SK-N-MC (cell line): ENCODE measurements around the gene MAP1A.

Experiments used
- EZH2 ChIP-seq: fragments of 200-600 bp; sonication (generic); IDR thresholded peaks from one replicate; pipeline ENCODE4 v1.6.1; 2017; ENCODE audit warnings: antibody characterized with exemption
- POLR2AphosphoS5 ChIP-seq: IDR thresholded peaks from 2 replicates; pipeline ENCODE4 v1.6.1; 2012; ENCODE audit warnings: mild to moderate bottlenecking, low read depth, low read length, borderline replicate concordance

- TF ChIP-seq EZH2 (no peak), POLR2AphosphoS5 (no peak)
These were observed 25.1 kb upstream of the MAP1A start for GRCh38 chr15:43492266-43492665.
